ENCODE results near the gene CREB3L2.

CREB3L2 gene

DNA sequence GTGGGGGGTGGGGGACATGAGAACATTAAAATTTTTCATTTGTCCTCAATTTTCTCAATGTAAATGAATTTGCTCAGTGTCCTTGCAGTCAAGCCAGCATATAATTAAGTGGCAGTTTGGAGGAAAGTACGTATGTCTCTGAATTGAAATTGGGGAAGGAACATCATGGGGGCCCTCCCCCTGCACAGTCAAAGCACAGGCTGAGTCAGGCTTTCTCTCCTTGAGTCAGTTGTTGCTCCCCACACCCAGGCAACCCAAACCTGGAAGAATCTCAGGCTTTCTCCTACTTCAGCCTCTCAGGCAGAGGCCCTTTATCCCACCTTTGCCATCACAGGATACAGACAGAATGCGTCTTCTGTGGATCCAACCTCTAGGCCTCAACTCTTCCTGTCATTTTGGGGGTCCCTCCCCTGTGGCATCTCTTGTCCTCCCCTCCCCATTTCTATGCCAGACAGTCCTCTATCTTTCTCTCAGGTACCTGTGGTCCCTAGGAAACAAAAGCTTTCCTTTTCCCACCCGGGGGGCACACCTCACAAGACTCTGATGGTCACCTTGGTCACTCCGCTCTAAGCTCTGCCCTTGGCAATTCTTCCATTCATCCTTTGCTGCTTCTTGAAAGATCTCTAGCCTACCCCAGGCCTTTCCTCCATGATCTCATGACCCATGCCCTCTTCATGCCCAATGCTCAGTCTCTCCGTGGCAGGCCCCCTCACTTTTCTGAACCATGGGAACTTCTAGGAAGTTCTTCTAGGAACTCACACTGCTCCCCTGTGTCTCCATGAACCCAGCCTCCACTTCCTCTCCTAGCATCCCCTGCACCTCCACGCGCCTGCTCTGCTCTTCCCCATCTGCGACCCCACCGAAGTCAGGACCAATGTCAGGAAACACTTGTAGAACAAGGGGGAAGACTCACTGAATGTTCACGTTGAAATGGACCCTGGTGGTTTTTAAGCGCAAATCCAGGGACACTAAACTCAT lies 40.4 kb downstream of the CREB3L2 start:
- no peak for TF ChIP-seq JUND (IDR thresholded peaks at IDR 0.05; ENCODE audit: low read depth)
- no peak for DNase-seq (ENCODE audit: low read depth in 1 of 2, low spot score in 1 of 2)
- in situ Hi-C loops (cut with HindIII; ENCODE audit: low pct_unique_long_range_greater_than_20kb, low sequenced_read_pairs) = no loop called here

DNA sequence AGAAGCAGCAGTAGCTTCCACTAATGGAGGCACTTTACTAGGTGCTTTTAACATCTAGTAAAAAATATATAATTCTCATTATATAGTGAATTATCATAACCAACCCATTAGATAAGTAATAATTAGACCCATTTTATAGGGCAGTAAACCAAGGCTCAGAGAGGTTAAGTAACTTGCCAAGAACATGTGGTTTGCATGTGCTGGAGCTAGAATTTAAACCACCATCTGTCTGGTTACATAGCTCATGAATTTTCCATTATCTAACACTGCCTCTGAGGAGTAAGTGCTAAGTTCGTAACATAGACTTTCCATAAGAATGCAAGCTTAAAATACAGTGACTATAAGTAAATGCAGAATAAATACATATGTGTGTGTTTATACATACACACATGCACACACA lies 41.9 kb downstream of the CREB3L2 start:
- DNase-seq (ENCODE audit: low read depth in 1 of 2, low spot score in 1 of 2) = no peak
- in situ Hi-C loops (cut with HindIII; ENCODE audit: low pct_unique_long_range_greater_than_20kb, low sequenced_read_pairs) = no loop called here
- TF ChIP-seq JUND (IDR thresholded peaks at IDR 0.05; ENCODE audit: low read depth) = no peak

DNA sequence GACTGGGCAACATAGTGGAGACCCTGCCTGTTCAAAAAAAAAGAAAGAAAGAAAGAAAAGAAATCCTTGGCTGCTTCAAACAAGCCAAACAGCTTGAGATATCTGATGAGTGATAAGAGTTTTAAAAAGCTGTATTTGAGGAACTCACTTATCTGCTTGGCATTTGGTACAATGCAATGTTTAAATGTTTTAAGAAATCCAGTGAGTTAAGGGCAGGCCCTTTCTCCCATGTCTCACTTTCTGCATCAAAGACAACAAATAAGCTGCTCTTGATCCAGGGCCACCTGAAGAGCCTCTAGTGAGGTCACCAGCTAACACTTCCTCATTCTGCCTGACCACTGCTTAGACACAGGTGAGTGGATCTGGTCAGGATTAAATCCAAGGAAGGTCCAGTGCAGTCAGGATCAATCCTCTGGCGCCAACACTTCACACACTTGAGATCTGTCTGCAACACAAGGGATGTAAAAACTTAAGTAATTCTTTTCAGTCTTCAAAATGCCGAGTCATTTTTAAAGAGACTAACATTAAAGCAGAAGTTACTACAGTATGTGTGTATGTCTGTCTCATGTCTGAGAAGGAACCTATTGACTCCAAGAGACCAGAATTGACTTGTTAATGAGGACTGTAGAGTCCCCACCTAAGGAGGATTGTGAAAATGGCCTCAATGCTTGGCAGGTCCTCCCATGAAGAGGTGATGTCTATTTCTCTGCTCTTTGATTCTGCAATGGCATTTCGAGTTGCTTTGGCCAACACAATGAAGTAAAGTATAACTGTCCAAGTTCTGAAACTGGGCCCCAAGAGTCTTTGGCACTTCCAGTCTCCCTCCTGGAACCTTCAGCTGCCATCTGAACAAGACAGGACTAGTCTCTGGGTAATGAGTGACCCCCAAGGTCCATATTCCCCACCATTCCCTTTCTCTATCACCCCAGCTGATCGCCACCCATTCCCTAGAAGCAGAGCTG lies 43.1 kb downstream of the CREB3L2 start:
- TF ChIP-seq JUND (IDR thresholded peaks at IDR 0.05; ENCODE audit: low read depth) = no peak
- DNase-seq (ENCODE audit: low read depth in 1 of 2, low spot score in 1 of 2) = no peak
- in situ Hi-C loops (cut with HindIII; ENCODE audit: low pct_unique_long_range_greater_than_20kb, low sequenced_read_pairs) = no loop called here

DNA sequence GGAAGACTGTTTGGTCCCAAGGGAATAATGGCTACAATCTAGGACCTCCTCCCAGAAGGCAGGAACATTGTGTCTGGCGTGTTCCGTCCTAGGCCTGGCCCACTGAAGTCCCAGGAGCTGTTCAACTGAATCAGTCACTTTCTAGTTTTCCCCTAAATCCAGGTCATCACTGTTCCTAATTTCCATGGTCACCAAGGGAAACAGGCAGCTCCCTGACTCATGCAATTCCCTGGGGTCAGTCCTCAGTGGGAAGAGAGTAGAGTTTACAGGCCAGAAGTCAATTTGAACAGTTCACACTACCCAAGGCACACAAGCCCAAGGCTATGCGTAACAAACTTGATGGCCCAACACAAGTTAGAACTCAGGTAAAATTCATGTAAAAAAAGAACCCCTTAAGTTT lies 44.0 kb downstream of the CREB3L2 start:
- DNase-seq (ENCODE audit: low read depth in 1 of 2, low spot score in 1 of 2) = no peak
- TF ChIP-seq JUND (IDR thresholded peaks at IDR 0.05; ENCODE audit: low read depth) = no peak
- in situ Hi-C loops (cut with HindIII; ENCODE audit: low pct_unique_long_range_greater_than_20kb, low sequenced_read_pairs) = no loop called here

DNA sequence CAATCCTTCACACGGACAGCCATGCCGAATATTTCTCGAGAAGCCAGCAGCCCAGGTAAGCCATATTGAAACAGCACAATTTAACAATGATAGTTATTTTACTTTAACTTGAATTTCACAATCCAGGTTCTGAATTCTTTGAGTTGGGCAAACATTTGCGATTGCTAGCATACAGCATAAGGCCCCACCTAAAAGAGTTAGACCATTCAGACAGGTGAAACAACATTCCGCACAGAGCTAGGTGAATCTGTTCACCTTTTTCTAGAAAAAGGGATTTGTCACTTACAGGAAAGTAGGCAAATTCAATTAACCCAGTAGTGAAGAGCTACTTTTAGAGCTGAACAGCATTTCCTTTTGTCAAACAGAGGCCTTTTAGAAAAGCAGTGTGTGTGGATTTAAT lies 45.3 kb downstream of the CREB3L2 start:
- no peak for DNase-seq (ENCODE audit: low read depth in 1 of 2, low spot score in 1 of 2)
- in situ Hi-C loops (cut with HindIII; ENCODE audit: low pct_unique_long_range_greater_than_20kb, low sequenced_read_pairs) = no loop called here
- no peak for TF ChIP-seq JUND (IDR thresholded peaks at IDR 0.05; ENCODE audit: low read depth)

DNA sequence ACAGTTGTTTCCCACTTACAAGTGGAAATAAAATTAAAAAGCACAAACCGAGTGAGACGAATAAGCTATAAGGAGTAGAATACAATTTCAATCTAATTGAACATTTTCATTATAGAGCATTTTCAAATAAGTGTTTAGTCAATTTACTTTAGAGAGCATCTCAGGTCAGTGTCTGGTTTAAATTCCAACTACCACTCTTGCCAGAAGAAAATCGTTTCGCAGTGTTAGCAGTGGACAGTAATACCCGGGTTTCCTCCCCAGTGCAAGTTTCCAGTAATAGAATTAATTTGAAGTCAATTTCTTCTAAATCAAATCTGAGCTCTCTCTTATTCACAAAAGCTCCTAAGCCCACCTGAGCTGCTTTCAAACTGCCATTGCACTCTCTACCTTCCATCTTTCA lies 45.7 kb downstream of the CREB3L2 start:
- DNase-seq (ENCODE audit: low read depth in 1 of 2, low spot score in 1 of 2) = no peak
- in situ Hi-C loops (cut with HindIII; ENCODE audit: low pct_unique_long_range_greater_than_20kb, low sequenced_read_pairs) = no loop called here
- TF ChIP-seq JUND (IDR thresholded peaks at IDR 0.05; ENCODE audit: low read depth) = no peak

DNA sequence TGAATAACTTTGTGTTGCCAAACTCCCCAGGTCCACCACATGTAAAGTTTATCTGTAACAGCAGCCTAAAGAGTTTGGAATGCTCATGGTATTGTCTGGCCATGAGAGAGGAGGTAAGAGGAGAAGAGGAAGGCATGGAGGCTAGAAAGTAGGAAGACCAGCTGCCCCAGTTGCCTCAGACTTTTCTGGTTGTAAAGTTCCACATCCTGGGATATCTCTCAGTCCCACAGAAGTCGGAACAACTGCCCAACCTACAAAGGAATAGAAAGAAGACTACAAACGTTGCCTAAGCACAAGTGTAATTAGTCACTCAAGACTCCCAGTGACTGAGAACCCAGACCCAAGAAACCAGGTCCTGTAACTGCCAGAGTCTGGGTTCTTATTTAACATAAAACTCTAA lies 47.3 kb downstream of the CREB3L2 start:
- in situ Hi-C loops (cut with HindIII; ENCODE audit: low pct_unique_long_range_greater_than_20kb, low sequenced_read_pairs) = no loop called here
- no peak for TF ChIP-seq JUND (IDR thresholded peaks at IDR 0.05; ENCODE audit: low read depth)
- no peak for DNase-seq (ENCODE audit: low read depth in 1 of 2, low spot score in 1 of 2)

DNA sequence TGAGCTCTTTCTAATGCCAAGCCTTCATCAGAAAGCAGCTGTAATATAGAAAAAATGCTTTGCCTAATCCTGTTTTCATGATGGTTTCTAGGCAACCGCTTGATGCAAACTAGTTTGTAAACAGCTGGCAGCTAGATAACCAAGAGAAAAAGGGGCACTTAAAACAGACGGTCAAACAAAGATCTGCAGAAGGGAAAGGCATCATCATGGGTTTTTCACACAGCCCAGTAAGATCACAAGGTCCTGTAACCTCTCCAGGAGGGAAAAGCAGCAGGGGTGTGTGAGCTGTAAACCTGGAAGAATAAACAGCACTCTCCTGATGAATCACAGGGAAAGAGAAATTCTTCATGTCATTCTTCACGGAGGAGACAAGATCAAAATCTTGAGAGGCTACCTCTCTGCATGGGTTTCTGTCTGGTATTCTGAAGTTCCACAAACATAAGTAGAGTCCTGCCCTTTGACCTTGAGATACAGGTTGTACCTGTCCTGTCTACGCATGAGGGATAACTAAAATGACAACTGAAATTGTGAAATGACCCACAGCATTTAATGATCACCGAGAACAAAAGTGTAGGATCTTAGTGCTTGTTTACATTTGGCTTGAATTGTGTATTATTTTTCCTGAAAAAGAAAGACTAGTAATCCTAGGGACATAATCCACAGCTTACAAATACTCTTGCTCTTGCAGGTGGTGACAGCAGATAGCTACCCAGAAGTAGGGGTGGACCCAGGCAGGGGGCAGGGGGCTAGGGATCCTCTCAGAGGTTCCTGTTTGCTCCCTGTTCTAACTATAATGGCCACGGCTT lies 48.0 kb downstream of the CREB3L2 start:
- no peak for TF ChIP-seq JUND (IDR thresholded peaks at IDR 0.05; ENCODE audit: low read depth)
- DNase-seq (ENCODE audit: low read depth in 1 of 2, low spot score in 1 of 2) = peak in 1 of 2 experiments; percentile 72
- in situ Hi-C loops (cut with HindIII; ENCODE audit: low pct_unique_long_range_greater_than_20kb, low sequenced_read_pairs) = no loop called here

DNA sequence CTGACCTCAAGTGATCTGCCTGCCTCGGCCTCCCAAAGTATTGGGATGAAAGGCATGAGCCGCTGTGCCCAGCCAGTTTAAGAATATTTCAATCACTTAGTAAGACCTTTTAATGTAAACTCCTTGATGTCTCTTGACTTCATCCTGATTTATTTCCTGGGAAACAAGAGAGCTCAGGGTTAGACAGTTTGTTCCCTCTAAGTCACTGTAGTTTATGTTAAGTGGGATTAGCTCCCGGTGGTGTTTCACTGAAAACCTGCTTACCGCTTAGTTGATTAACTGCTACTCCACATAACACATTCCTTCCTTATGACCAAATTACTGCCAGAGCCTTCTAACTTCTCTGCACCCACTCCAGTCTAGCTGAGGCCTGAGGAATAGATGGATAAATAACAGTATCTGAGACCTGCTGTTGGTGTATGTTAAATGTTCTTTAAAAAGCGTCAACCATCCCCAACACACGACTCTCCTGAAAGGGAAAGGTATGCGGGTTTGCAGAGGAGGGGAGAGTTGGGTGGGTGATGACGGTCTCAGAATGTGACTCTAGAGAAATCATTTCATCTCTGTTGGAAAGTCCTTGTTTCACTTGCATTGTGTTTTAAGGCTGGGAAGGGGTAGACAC lies 48.7 kb downstream of the CREB3L2 start:
- in situ Hi-C loops (cut with HindIII; ENCODE audit: low pct_unique_long_range_greater_than_20kb, low sequenced_read_pairs) = no loop called here
- TF ChIP-seq JUND (IDR thresholded peaks at IDR 0.05; ENCODE audit: low read depth) = no peak
- no peak for DNase-seq (ENCODE audit: low read depth in 1 of 2, low spot score in 1 of 2)

DNA sequence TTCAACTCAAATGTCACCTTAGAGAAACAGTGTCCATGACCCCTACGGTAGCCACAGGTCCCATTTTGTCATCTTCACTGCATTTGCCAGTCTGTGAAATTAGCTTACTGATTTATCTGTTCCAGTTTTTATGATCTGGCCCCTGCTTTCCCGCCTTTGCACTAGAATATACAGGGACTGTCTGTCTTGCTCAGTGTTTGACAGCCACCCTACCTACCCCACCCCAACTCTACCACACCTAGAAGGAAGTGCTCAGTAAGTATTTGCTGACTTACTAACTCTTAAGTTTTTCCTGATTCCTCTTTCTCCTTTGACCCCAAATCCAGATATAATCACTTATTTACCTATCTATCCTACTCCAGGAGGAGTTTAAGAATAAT lies 49.5 kb downstream of the CREB3L2 start:
- no peak for TF ChIP-seq JUND (IDR thresholded peaks at IDR 0.05; ENCODE audit: low read depth)
- in situ Hi-C loops (cut with HindIII; ENCODE audit: low pct_unique_long_range_greater_than_20kb, low sequenced_read_pairs) = no loop called here
- DNase-seq (ENCODE audit: low read depth in 1 of 2, low spot score in 1 of 2) = no peak

DNA sequence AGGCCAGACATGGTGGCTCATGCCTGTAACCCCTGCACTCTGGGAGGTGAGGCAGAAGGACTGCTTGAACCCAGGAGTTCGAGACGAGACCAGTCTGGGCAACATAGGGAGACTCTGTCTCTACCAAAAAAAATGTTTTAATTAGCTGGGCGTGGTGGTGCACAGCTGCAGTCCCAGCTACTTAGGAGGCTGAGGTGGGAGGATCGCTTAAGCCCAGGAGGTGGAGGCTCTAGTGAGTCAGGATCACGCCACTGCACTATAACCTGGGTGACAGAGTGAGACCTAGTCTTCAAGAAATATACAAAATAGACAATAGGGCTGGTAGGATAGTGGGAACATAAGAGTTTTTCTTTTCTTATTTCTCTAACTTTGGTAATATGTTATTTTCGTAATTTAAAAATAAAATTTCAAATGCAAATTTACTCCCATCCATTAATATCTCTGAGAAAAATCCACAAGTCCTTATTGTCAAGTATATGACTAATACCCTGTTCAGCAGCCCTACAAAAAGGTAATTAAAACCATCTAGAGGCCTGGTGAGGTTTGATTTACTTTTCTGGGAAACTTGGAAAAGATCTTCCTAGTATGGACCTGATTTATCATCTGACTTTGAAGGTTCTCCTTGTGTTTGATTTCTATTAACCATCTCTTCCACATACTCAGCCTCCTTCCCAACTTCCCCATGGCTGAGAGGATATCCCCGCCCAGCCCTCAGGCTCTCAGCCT lies 50.0 kb downstream of the CREB3L2 start:
- in situ Hi-C loops (cut with HindIII; ENCODE audit: low pct_unique_long_range_greater_than_20kb, low sequenced_read_pairs) = no loop called here
- DNase-seq (ENCODE audit: low read depth in 1 of 2, low spot score in 1 of 2) = no peak
- no peak for TF ChIP-seq JUND (IDR thresholded peaks at IDR 0.05; ENCODE audit: low read depth)

Measured in T47D (cell line).